Body of pancreas (tissue), 4 donors: ENCODE data around the gene C6orf89. TPM values are rescaled to one million over a fixed set of nuclear protein-coding genes. Genes with fewer than 3 reads are reported as not detected.

Experiments
- ATAC-seq: fragments of 150-250 bp; one replicate; pipeline ENCODE4 v1.9.1; 2016
- DNase-seq, 4 donors: peaks; one replicate each; pipeline ENCODE4 v3.0.0-alpha.2; 2019
- H3K27ac ChIP-seq, 4 donors: fragments of 200-600 bp; sonication (generic); 1 replicate in 3 of 4; 2 replicates in 1 of 4; pipeline versions ENCODE4 v1.5.1 to v1.6.1; 2016 to 2019; ENCODE audit warnings: mild to moderate bottlenecking in 1 of 4, mixed read lengths in 1 of 4, moderate library complexity in 1 of 4
- H3K27me3 ChIP-seq, 2 donors: fragments of 200-600 bp; sonication (generic); one replicate each; pipeline ENCODE4 v1.6.0; 2016; ENCODE audit warnings: mild to moderate bottlenecking in 1 of 2
- H3K36me3 ChIP-seq, 2 donors: fragments of 200-600 bp; sonication (generic); replicated peaks in 1 of 2; 2 replicates each; pipeline ENCODE4 v1.5.1; 2016; ENCODE audit warnings: low read depth in 2 of 2; ENCODE audit not compliant: insufficient read depth in 1 of 2
- H3K4me1 ChIP-seq: fragments of 200-600 bp; sonication (generic); one replicate; pipeline ENCODE4 v1.6.0; 2016
- H3K4me3 ChIP-seq, 2 donors: fragments of 200-600 bp; sonication (generic); 1 replicate in 1 of 2; 2 replicates in 1 of 2; pipeline ENCODE4 v1.5.1; 2016 to 2019
- H3K9me3 ChIP-seq, 3 donors: fragments of 200-600 bp; sonication (generic); 1 replicate in 2 of 3; 2 replicates in 1 of 3; pipeline ENCODE4 v1.5.1; 2016
- POLR2A ChIP-seq, 3 donors: fragments of 450-650 bp; IDR thresholded peaks; one replicate each; pipeline ENCODE4 v1.6.1; 2016; ENCODE audit warnings: antibody characterized with exemption in 3 of 3, mild to moderate bottlenecking in 2 of 3
- WGBS, 2 donors: methylation state at CpG; one replicate each; pipeline ENCODE4 v1.1.5; 2017; 5-methylcytosine and 5-hydroxymethylcytosine counted together
- intact Hi-C: fragments of 100-400 bp; cut with DNase I; formaldehyde crosslinking; loops from one replicate; pipeline ENCODE4 v1.15.1; 2023
- total RNA-seq, 2 donors: library from RNA; depleted of rRNA; stranded (reverse); fragments of >200 nt; gene quantifications; one replicate each; pipeline ENCODE4 v1.1.0, GENCODE V29; 2016
- TF ChIP-seq, protein P1 (sequence below), 7 experiments: fragments of 450-650 bp in 4 of 7; fragments of 200-600 bp in 3 of 7; sonication (generic) in 3 of 7; IDR thresholded peaks; one replicate each; pipeline ENCODE4 v1.5.1; 2016 to 2019; ENCODE audit warnings: antibody characterized with exemption in 7 of 7

C6orf89 gene
- total RNA-seq, 2 donors from 2014 or later = 16.5 to 25.7 TPM

DNA sequence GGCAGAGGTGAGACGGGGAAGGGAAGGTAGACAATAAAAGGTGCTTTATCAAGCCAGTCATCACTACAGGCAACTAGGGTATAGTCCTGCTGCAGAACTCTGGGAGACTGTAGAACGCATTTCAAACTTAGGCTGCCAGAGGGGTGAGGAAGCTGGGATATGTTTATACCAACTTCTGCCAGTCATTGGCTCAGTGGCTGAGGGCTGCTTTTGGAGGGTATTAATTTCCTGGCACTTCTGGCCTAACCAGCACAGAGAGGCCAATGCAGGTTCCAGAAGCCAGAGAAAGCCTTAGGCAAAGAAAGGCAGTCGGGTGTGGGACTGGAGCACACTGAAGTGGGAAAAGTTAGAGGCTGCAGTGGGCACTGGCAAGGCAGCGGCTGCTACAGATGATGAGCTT, 42.6 kb upstream of the C6orf89 start:
- Histone ChIP-seq H3K36me3 (no peaks in the 10 kb centered on the region), H3K27me3 (no peaks in the 10 kb centered on the region), H3K4me1 (peaks cover 24% of the 10 kb centered on the region), H3K27ac (no peak overlapping the region), H3K9me3 (no peaks in the 10 kb centered on the region), H3K4me3 (no peak overlapping the region)
- intact Hi-C loops = no loop called here
- no peak for ATAC-seq
- TF ChIP-seq, protein P1, sequence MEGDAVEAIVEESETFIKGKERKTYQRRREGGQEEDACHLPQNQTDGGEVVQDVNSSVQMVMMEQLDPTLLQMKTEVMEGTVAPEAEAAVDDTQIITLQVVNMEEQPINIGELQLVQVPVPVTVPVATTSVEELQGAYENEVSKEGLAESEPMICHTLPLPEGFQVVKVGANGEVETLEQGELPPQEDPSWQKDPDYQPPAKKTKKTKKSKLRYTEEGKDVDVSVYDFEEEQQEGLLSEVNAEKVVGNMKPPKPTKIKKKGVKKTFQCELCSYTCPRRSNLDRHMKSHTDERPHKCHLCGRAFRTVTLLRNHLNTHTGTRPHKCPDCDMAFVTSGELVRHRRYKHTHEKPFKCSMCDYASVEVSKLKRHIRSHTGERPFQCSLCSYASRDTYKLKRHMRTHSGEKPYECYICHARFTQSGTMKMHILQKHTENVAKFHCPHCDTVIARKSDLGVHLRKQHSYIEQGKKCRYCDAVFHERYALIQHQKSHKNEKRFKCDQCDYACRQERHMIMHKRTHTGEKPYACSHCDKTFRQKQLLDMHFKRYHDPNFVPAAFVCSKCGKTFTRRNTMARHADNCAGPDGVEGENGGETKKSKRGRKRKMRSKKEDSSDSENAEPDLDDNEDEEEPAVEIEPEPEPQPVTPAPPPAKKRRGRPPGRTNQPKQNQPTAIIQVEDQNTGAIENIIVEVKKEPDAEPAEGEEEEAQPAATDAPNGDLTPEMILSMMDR (IDR thresholded peaks at IDR 0.05) = no peak
- no peak for DNase-seq
- WGBS, 2 donors = 90 to 98% methylated on average over 4 of the region's 4 CpGs

DNA sequence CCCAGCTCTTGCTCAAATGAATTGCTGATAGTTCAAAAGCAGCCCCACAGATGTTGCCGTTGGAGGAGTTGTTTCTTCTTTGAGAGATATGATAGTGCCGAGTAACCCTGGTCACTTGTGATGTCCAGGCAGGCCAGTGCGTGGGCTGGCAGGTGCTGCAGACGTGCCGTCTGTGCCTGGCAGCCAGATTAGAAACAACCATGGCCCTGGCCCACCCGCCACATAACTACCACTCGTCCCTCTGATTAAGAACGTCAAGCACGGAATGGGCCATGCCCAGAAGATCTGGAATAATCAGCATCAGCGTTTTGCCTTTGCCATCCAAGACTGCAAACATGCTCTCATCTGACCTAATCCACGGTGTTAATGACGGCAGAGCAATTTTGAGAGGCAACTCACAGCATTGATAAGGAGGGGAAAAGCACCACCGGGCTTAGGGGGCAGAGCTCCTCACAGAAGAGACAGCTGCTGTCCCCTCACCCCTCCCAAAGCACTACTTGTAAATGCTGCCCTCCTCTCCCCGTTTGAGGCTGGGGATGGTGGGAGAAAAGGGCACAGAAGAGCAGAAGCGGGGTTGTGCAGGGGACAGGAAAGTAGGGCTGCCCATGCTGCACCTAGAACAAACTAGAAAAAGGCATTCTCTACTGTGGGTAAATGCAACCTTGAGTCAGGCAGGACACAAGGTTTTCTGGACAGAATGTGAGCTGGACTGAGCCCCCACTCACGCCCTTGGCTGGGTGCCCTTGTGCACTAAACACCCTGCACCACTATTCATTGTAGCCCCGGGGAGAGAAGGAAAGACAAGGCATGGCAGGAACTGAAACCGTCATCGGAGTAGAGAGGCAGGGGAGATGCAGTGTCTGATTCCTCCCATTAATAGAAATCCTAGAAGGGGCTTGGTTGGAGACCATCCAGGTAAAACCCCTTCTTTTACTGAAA, 41.3 kb upstream of the C6orf89 start:
- H3K27ac ChIP-seq = no peak overlapping the region
- H3K4me3 ChIP-seq = no peak overlapping the region
- WGBS, 2 donors = 75 to 80% methylated on average over 18 to 19 of the region's 19 CpGs
- intact Hi-C loops = no loop called here
- H3K27me3 ChIP-seq = no peaks in the 10 kb centered on the region
- no peak for TF ChIP-seq POLR2A (IDR thresholded peaks at IDR 0.05)
- TF ChIP-seq, protein P1 (IDR thresholded peaks at IDR 0.05) = no peak
- H3K9me3 ChIP-seq = no peaks in the 10 kb centered on the region
- H3K36me3 ChIP-seq = no peaks in the 10 kb centered on the region
- H3K4me1 ChIP-seq = peaks cover 32% of the 10 kb centered on the region
- ATAC-seq = no peak
- DNase-seq = no peak

DNA sequence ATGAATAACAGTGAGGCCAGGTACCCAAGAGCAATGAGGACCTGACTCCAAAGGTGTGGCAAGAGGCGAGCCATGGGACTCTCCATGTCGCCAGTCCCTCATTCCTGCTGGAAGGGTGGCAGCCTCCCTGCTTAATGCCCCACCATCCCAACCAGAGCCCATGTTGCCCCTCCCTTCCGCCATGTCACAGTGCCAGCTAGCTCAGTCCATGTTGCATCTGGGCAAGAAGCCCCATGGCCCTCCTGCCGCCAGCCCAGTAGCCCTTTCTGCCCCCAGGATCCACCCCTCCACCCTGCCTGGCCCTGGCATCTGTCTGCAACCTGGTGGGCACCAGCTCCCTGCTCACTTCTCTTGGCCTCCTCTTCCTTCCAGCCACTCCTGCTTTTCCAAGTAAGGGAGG, 40.5 kb upstream of the C6orf89 start:
- H3K4me1 ChIP-seq = peaks cover 25% of the 10 kb centered on the region
- no peak overlapping the region for H3K4me3 ChIP-seq
- intact Hi-C loops = no loop called here
- 71 to 95% methylated on average over 4 of the region's 4 CpGs for WGBS, 2 donors
- H3K36me3 ChIP-seq = no peaks in the 10 kb centered on the region
- H3K9me3 ChIP-seq = no peaks in the 10 kb centered on the region
- no peak for DNase-seq
- no peaks in the 10 kb centered on the region for H3K27me3 ChIP-seq
- TF ChIP-seq, protein P1 (IDR thresholded peaks at IDR 0.05) = no peak
- TF ChIP-seq POLR2A (IDR thresholded peaks at IDR 0.05) = no peak
- ATAC-seq = no peak
- H3K27ac ChIP-seq = no peak overlapping the region

DNA sequence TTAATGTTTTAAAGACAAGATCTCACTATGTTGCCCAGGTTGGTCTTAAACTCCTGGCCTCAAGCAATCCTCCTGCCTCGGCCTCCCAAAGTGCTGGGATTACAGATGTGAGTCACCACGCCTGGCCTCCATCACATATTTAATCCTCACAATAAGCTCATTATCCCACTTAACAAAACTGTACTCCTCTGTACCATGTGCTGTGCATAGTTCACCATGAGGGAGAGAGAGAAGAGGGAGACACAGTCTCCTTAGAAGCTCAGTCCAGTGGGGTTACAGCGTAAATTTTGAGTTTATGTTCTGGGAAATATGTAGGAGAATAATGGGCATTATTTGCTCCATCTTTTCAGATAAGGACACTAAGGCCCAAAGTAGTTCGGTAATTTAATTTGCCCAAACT, 38.6 kb upstream of the C6orf89 start:
- no peak for TF ChIP-seq POLR2A (IDR thresholded peaks at IDR 0.05)
- TF ChIP-seq, protein P1 (IDR thresholded peaks at IDR 0.05) = no peak
- H3K36me3 ChIP-seq = no peaks in the 10 kb centered on the region
- no peaks in the 10 kb centered on the region for H3K9me3 ChIP-seq
- ATAC-seq = no peak
- peaks cover 16% of the 10 kb centered on the region for H3K4me1 ChIP-seq
- DNase-seq = no peak
- no peaks in the 10 kb centered on the region for H3K27me3 ChIP-seq
- intact Hi-C loops = no loop called here
- H3K27ac ChIP-seq = no peak overlapping the region
- H3K4me3 ChIP-seq = no peak overlapping the region
- 94 to 98% methylated on average over 4 of the region's 4 CpGs for WGBS, 2 donors

DNA sequence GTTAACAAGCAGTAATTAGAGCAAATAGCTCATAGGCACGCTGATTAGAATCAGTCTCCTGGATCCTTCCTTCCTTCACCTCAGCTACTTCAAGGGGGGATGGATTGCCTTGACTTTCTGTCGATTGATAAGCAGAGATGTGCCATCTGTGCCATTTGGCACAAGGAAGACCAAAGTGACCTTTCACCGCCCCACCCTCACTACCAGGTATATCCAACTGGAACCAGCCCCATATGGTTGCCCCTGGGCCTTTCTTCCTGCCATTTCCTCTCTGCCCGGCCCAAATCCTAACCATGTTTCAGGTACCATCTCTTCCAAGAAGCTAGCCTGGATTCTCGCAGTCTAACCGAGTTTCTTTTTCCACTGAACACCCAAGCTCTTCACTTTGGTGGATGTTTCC, 37.8 kb upstream of the C6orf89 start:
- Histone ChIP-seq H3K36me3 (no peaks in the 10 kb centered on the region), H3K27me3 (no peaks in the 10 kb centered on the region), H3K27ac (no peak overlapping the region), H3K9me3 (no peaks in the 10 kb centered on the region), H3K4me1 (peaks cover 16% of the 10 kb centered on the region), H3K4me3 (no peak overlapping the region)
- DNase-seq (no peak), ATAC-seq (no peak)
- no peak for TF ChIP-seq POLR2A (IDR thresholded peaks at IDR 0.05)
- TF ChIP-seq, protein P1 (IDR thresholded peaks at IDR 0.05) = no peak
- WGBS, 2 donors = 94 to 95% methylated on average over 6 of the region's 6 CpGs
- intact Hi-C loops = no loop called here
